Lung (tissue), 12 donors: ENCODE results near the gene PRKCE. TPM values are rescaled to one million over a fixed set of nuclear protein-coding genes. Genes with fewer than 3 reads are reported as not detected.

ENCODE experiments used
- ATAC-seq: fragments of 200-7000 bp; cut with Tn5 transposase; one replicate; pipeline ENCODE4 v1.9.1; 2020; ENCODE audit warnings: moderate number of reproducible peaks; ENCODE audit not compliant: insufficient read depth, low FRiP score
- DNase-seq, 3 donors: peaks; one replicate each; pipeline ENCODE4 v3.0.0-alpha.2; 2013 to 2017
- H3K27ac ChIP-seq, 2 donors: one replicate each; pipeline ENCODE4 v1.5.1; 2013; ENCODE audit warnings: mild to moderate bottlenecking in 2 of 2, moderate library complexity in 2 of 2, control low read depth in 1 of 2, inconsistent platforms in 1 of 2, low read depth in 1 of 2, low read length in 1 of 2
- H3K27me3 ChIP-seq, 3 donors: one replicate each; pipeline ENCODE4 v1.5.1; 2013; ENCODE audit warnings: low read length in 2 of 3; ENCODE audit not compliant: control insufficient read depth in 3 of 3, insufficient read depth in 3 of 3
- H3K36me3 ChIP-seq, 4 donors: one replicate each; pipeline ENCODE4 v1.5.1; 2013; ENCODE audit warnings: low read length in 4 of 4, mild to moderate bottlenecking in 1 of 4, moderate library complexity in 1 of 4; ENCODE audit not compliant: control insufficient read depth in 4 of 4, insufficient read depth in 4 of 4
- H3K4me1 ChIP-seq, 5 donors: one replicate each; pipeline ENCODE4 v1.5.1; 2013; ENCODE audit warnings: low read length in 5 of 5, mild to moderate bottlenecking in 2 of 5, moderate library complexity in 1 of 5; ENCODE audit not compliant: control insufficient read depth in 5 of 5, insufficient read depth in 5 of 5
- H3K4me3 ChIP-seq: one replicate; pipeline ENCODE4 v1.5.1; 2013; ENCODE audit warnings: mild to moderate bottlenecking, control low read depth, moderate library complexity
- H3K9ac ChIP-seq, 2 donors: one replicate each; pipeline ENCODE4 v1.5.1; 2013; ENCODE audit warnings: low read length in 2 of 2, control low read depth in 1 of 2; ENCODE audit not compliant: insufficient read depth in 1 of 2
- H3K9me3 ChIP-seq, 4 donors: one replicate each; pipeline ENCODE4 v1.5.1; 2013; ENCODE audit warnings: low read length in 3 of 4, mild to moderate bottlenecking in 1 of 4, moderate library complexity in 1 of 4; ENCODE audit not compliant: control insufficient read depth in 4 of 4, insufficient read depth in 3 of 4
- CTCF ChIP-seq: IDR thresholded peaks from 2 replicates; pipeline ENCODE4 v1.5.1; 2012; ENCODE audit warnings: mild to moderate bottlenecking; ENCODE audit errors: control extremely low read depth, extremely low read depth
- WGBS, 2 donors: extraction: QIAGEN DNeasy Blood & Tissue Kit; methylation state at CpG; one replicate each; pipeline ENCODE4 v1.1.7; 2013; 5-methylcytosine and 5-hydroxymethylcytosine counted together
- polyA plus RNA-seq, 2 donors: library from polyadenylated mRNA; stranded (reverse); fragments of 200-250 nt; gene quantifications; one replicate each; pipeline ENCODE4 v1.2.1, GENCODE V29; 2013
- total RNA-seq, 2 donors: library from RNA; depleted of rRNA in 1 of 2; stranded (reverse); fragments of >200 nt in 1 of 2; gene quantifications; one replicate each; pipeline ENCODE4 v1.2.1, GENCODE V29; 2014 to 2021
- donor health status: control.
- donor health status: control.
- donor health status: Bipolar disorder and iron deficiency.
- donor health status: healthy.
- donor health status: DM: yes; HTN: yes; CAD: no.

PRKCE gene
- total and polyA plus RNA-seq, 4 donors: 12.5 to 82.2 (median 32.1) TPM

- no peak for TF ChIP-seq CTCF
- no peak for DNase-seq
- Histone ChIP-seq H3K27me3 (peaks cover 0 to 2% (median 0%) of the 10 kb centered on the region in 3 donors), H3K4me3 (no peak overlapping the region), H3K9ac (no peak overlapping the region), H3K36me3 (no peaks in the 10 kb centered on the region), H3K27ac (no peak overlapping the region), H3K9me3 (no peaks in the 10 kb centered on the region), H3K4me1 (no peaks in the 10 kb centered on the region)
- no peak for ATAC-seq
- 94 to 95% methylated on average over 3 of the region's 3 CpGs for WGBS, 2 donors
These were observed 20.2 kb upstream of the PRKCE start for GRCh38 chr2:45631319-45631718.

- TF ChIP-seq CTCF: no peak
- Histone ChIP-seq H3K9ac (no peak overlapping the region), H3K4me3 (no peak overlapping the region), H3K9me3 (no peaks in the 10 kb centered on the region), H3K4me1 (no peaks in the 10 kb centered on the region), H3K27ac (no peak overlapping the region), H3K36me3 (no peaks in the 10 kb centered on the region), H3K27me3 (peaks cover 0 to 2% (median 0%) of the 10 kb centered on the region in 3 donors)
- DNase-seq (no peak), ATAC-seq (no peak)
- 83 to 89% methylated on average over 3 of the region's 3 CpGs for WGBS, 2 donors
These were observed 19.5 kb upstream of the PRKCE start for GRCh38 chr2:45631955-45632354.

- Histone ChIP-seq H3K27me3 (peaks cover 0 to 2% (median 0%) of the 10 kb centered on the region in 3 donors), H3K9me3 (no peaks in the 10 kb centered on the region), H3K36me3 (no peaks in the 10 kb centered on the region), H3K27ac (no peak overlapping the region), H3K4me1 (peaks cover 0 to 1% (median 0%) of the 10 kb centered on the region in 5 donors), H3K9ac (no peak overlapping the region), H3K4me3 (no peak overlapping the region)
- TF ChIP-seq CTCF: no peak
- DNase-seq: no peak
- ATAC-seq: no peak
- WGBS, 2 donors: 91% methylated on average over 5 of the region's 5 CpGs
These were observed 17.3 kb upstream of the PRKCE start for GRCh38 chr2:45634223-45634622.

- TF ChIP-seq CTCF: no peak
- Histone ChIP-seq H3K4me3 (no peak overlapping the region), H3K4me1 (peaks cover 0 to 1% (median 0%) of the 10 kb centered on the region in 5 donors), H3K36me3 (no peaks in the 10 kb centered on the region), H3K9me3 (no peaks in the 10 kb centered on the region), H3K9ac (no peak overlapping the region), H3K27ac (no peak overlapping the region), H3K27me3 (peaks cover 0 to 2% (median under 1%) of the 10 kb centered on the region in 3 donors)
- DNase-seq (no peak), ATAC-seq (no peak)
- 91 to 92% methylated on average over 5 of the region's 5 CpGs for WGBS, 2 donors
These were observed 15.5 kb upstream of the PRKCE start for GRCh38 chr2:45636008-45636407.
